ENCODE results near the gene UQCC5. TPM values are rescaled to one million over a fixed set of nuclear protein-coding genes. Genes with fewer than 3 reads are reported as not detected.

Gene UQCC5
- total RNA-seq, 2 experiments from 2014 or later, result 2.8 to 8.3 TPM

DNA sequence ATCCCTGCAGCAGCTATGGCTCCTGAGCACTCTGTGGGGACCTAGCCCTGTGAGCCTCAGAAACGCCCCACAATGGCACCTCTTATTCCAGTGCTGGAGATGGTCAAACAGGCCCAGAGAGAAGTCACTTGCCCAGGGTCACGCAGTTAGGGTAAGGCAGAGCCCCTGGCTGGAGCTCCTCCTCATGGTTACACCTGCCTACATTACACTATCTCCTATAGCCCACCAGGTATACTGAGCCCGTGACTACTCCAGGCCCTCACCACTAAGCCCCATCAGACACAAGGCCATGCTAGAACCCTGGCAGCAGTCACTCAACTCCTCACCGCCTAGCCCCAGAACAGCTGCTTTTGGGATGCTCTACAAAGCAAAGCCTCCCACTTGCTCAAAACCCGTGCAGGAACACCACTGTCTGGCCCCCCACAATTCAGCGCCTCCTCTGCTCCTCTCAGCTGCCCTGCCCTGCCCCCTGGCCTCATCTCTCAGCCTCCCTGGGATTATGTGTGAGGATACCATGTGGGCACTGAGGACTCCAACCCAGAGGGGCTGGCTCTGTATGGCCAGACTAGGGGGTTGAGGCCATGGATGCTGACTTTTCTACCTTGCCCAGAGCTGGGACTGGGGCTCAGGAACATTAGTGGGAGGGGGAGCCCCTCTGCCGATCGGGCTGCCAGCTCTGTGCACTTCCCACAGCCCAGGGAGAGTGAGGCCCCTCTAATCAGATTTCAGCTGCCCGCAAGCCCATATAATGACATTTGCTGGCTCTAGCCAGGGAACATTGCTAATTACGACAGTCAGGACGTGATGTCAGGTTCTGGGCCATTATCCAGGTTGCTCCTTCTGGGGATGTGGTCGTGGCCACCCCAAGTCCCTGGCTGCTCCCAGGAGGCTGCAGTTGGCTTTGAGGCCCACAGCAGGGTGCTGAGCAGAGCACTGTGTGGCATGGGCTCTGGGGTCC, 6.8 kb upstream of the UQCC5 start:
- DNase-seq, result peak in 1 of 14 experiments; percentile 24
- ChIA-PET POLR2A (no interaction called here), CTCF (interaction anchor here (0.6 kb wide), 1 partner anchor 19 kb away, joined by 3 read pairs; no protein-coding TSS in a partner anchor)
- Histone ChIP-seq H3K4me1 (ENCODE audit: insufficient read depth, low read length) (peaks cover 23% of the 10 kb centered on the region), H3K27ac (ENCODE audit: low read depth in 1 of 2, low read length in 2 of 2) (no peak overlapping the region), H3K27me3 (ENCODE audit: control insufficient read depth in 1 of 2, insufficient read depth in 2 of 2, low read length in 2 of 2) (peaks cover 0 to 3% of the 10 kb centered on the region in 2 experiments), H3K9me3 (ENCODE audit: control insufficient read depth in 1 of 2, insufficient read depth in 1 of 2, low read length in 2 of 2) (no peaks in the 10 kb centered on the region), H3K36me3 (ENCODE audit: insufficient read depth, low read length) (no peaks in the 10 kb centered on the region), H3K4me3 (ENCODE audit: low read length) (no peak overlapping the region)
- intact Hi-C loops (cut with DNase I, micrococcal nuclease), result loop anchor here in 1 of 2 experiments (10.0 kb wide), 3 partner anchors 335 to 1965 kb away; partner anchors contain the start of genes ALAS1, C3orf18, HEMK1 and STIMATE
- ATAC-seq (ENCODE audit: poor library complexity), result no peak
- no peaks in the 10 kb centered on the region for H3K27me3 Mint-ChIP-seq
- H3K4me1 Mint-ChIP-seq (ENCODE audit: low read depth), result no peaks in the 10 kb centered on the region
- no peak overlapping the region for H3K27ac Mint-ChIP-seq
- TF ChIP-seq, protein P1, sequence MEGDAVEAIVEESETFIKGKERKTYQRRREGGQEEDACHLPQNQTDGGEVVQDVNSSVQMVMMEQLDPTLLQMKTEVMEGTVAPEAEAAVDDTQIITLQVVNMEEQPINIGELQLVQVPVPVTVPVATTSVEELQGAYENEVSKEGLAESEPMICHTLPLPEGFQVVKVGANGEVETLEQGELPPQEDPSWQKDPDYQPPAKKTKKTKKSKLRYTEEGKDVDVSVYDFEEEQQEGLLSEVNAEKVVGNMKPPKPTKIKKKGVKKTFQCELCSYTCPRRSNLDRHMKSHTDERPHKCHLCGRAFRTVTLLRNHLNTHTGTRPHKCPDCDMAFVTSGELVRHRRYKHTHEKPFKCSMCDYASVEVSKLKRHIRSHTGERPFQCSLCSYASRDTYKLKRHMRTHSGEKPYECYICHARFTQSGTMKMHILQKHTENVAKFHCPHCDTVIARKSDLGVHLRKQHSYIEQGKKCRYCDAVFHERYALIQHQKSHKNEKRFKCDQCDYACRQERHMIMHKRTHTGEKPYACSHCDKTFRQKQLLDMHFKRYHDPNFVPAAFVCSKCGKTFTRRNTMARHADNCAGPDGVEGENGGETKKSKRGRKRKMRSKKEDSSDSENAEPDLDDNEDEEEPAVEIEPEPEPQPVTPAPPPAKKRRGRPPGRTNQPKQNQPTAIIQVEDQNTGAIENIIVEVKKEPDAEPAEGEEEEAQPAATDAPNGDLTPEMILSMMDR (IDR thresholded peaks at IDR 0.05), result no peak
- H3K36me3 Mint-ChIP-seq (ENCODE audit: low read depth), result no peaks in the 10 kb centered on the region
- no peak overlapping the region for H3K4me3 Mint-ChIP-seq
- no peaks in the 10 kb centered on the region for H3K9me3 Mint-ChIP-seq

- no peaks in the 10 kb centered on the region for H3K36me3 Mint-ChIP-seq (ENCODE audit: low read depth)
- peaks cover 10% of the 10 kb centered on the region for H3K4me1 Mint-ChIP-seq (ENCODE audit: low read depth)
- Histone ChIP-seq H3K4me1 (ENCODE audit: insufficient read depth, low read length) (peaks cover 31% of the 10 kb centered on the region), H3K4me3 (ENCODE audit: low read length) (no peak overlapping the region), H3K9me3 (ENCODE audit: control insufficient read depth in 1 of 2, insufficient read depth in 1 of 2, low read length in 2 of 2) (no peaks in the 10 kb centered on the region), H3K27ac (ENCODE audit: low read depth in 1 of 2, low read length in 2 of 2) (no peak overlapping the region), H3K27me3 (ENCODE audit: control insufficient read depth in 1 of 2, insufficient read depth in 2 of 2, low read length in 2 of 2) (peaks cover 0 to 3% of the 10 kb centered on the region in 2 experiments), H3K36me3 (ENCODE audit: insufficient read depth, low read length) (no peaks in the 10 kb centered on the region)
- TF ChIP-seq, protein P1 (IDR thresholded peaks at IDR 0.05), result no peak
- ATAC-seq (ENCODE audit: poor library complexity) (no peak), DNase-seq (peak in 1 of 14 experiments; percentile 18)
- no peaks in the 10 kb centered on the region for H3K27me3 Mint-ChIP-seq
- H3K4me3 Mint-ChIP-seq, result no peak overlapping the region
- no peak overlapping the region for H3K27ac Mint-ChIP-seq
- ChIA-PET CTCF (no interaction called here), POLR2A (no interaction called here)
- intact Hi-C loops (cut with DNase I, micrococcal nuclease), result loop anchor here in 1 of 2 experiments (10.0 kb wide), 3 partner anchors 336 to 1966 kb away; partner anchors contain the start of genes ALAS1, C3orf18, HEMK1 and STIMATE
- no peaks in the 10 kb centered on the region for H3K9me3 Mint-ChIP-seq
These were observed 5.2 kb upstream of the UQCC5 start for GRCh38 chr3:52530918-52531826.

DNA sequence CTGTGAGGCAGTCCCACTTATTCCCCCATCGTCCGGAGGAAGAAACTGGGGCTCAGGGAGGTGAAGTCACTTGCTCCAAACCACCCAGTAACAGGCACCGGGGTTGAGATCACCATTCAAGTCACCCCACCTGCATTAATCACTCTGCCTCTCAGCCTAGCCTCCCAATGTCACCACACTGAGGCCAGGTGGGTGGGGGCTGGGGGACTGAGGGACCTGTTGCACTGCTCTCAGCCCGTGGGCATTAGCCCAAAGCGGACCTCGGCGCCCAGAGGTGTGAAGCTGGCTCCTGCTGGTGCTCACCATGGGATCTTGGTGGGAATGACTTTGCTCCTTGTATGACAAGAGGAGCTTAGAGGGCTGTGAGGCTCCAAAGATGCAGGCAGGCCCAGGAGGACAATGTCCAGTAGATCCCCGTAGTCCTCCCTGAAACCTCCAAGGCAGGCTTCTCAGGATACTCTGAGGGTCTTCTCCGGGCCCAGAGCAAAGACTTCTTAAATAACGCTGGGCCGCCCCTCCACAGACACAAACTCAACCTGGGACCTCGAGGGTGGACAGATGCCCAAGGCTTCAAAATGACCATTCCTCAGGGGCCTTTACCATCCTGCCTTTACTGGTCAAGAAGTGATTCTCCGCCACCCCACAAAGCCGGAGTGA, 4.4 kb upstream of the UQCC5 start:
- no peak overlapping the region for H3K4me3 ChIP-seq (ENCODE audit: low read length)
- Mint-ChIP-seq H3K4me1 (ENCODE audit: low read depth) (peaks cover 16% of the 10 kb centered on the region), H3K4me3 (peak overlapping the region; percentile 69), H3K9me3 (no peaks in the 10 kb centered on the region), H3K27ac (no peak overlapping the region), H3K36me3 (ENCODE audit: low read depth) (peaks cover 4% of the 10 kb centered on the region), H3K27me3 (no peaks in the 10 kb centered on the region)
- H3K27ac ChIP-seq (ENCODE audit: low read depth in 1 of 2, low read length in 2 of 2), result no peak overlapping the region
- H3K4me1 ChIP-seq (ENCODE audit: insufficient read depth, low read length), result peaks cover 34% of the 10 kb centered on the region
- H3K36me3 ChIP-seq (ENCODE audit: insufficient read depth, low read length), result no peaks in the 10 kb centered on the region
- CTCF ChIA-PET, result no interaction called here
- POLR2A ChIA-PET, result no interaction called here
- H3K27me3 ChIP-seq (ENCODE audit: control insufficient read depth in 1 of 2, insufficient read depth in 2 of 2, low read length in 2 of 2), result peaks cover 0 to 3% of the 10 kb centered on the region in 2 experiments
- DNase-seq (peak in 2 of 14 experiments; percentile 31 to 32), ATAC-seq (ENCODE audit: poor library complexity) (no peak)
- intact Hi-C loops (cut with DNase I, micrococcal nuclease), result loop anchor here in 1 of 2 experiments (10.0 kb wide), 3 partner anchors 337 to 1967 kb away; partner anchors contain the start of genes ALAS1, C3orf18, HEMK1 and STIMATE
- H3K9me3 ChIP-seq (ENCODE audit: control insufficient read depth in 1 of 2, insufficient read depth in 1 of 2, low read length in 2 of 2), result no peaks in the 10 kb centered on the region
- TF ChIP-seq, protein P1 (IDR thresholded peaks at IDR 0.05), result no peak

Data from CD4-positive, alpha-beta T cell (primary cell).